Heart right ventricle (tissue), 16 donors: Measurements from ENCODE around the gene PROX2. TPM values are rescaled to one million over a fixed set of nuclear protein-coding genes. Genes with fewer than 3 reads are reported as not detected.

Source experiments
- ATAC-seq, 8 donors: fragments of 200-7000 bp; cut with Tn5 transposase; one replicate each; pipeline ENCODE4 v1.9.1; 2020; ENCODE audit warnings: mild to moderate bottlenecking in 8 of 8, moderate library complexity in 8 of 8, moderate number of reproducible peaks in 1 of 8
- DNase-seq, 2 donors: peaks; one replicate each; pipeline ENCODE4 v3.0.0-alpha.2; 2020
- H3K27ac ChIP-seq, 10 donors: fragments of 200-600 bp; sonication (generic) in 2 of 10; one replicate each; pipeline versions ENCODE4 v1.5.0 to v1.8.0; 2020 to 2022; ENCODE audit warnings: mild to moderate bottlenecking in 3 of 10
- H3K27me3 ChIP-seq, 7 donors: fragments of 200-600 bp; one replicate each; pipeline ENCODE4 v1.8.0; 2021 to 2022; ENCODE audit warnings: mild to moderate bottlenecking in 2 of 7
- H3K36me3 ChIP-seq, 9 donors: fragments of 200-600 bp; sonication (generic) in 1 of 9; one replicate each; pipeline versions ENCODE4 v1.5.0 to v1.8.0; 2020 to 2022; ENCODE audit warnings: mild to moderate bottlenecking in 2 of 9
- H3K4me1 ChIP-seq, 9 donors: fragments of 200-600 bp; sonication (generic) in 1 of 9; one replicate each; pipeline versions ENCODE4 v1.5.0 to v1.8.0; 2020 to 2022; ENCODE audit warnings: mild to moderate bottlenecking in 4 of 9
- H3K4me3 ChIP-seq, 10 donors: fragments of 200-600 bp; sonication (generic) in 2 of 10; one replicate each; pipeline versions ENCODE4 v1.5.0 to v1.8.0; 2020 to 2022; ENCODE audit warnings: mild to moderate bottlenecking in 7 of 10, moderate library complexity in 2 of 10
- H3K9me3 ChIP-seq, 11 donors: fragments of 200-600 bp in 10 of 11; sonication (generic) in 2 of 11; one replicate each; pipeline versions ENCODE4 v1.5.0 to v1.8.0; 2013 to 2022; ENCODE audit warnings: mild to moderate bottlenecking in 2 of 11, control low read depth in 1 of 11, moderate library complexity in 1 of 11
- WGBS, 2 donors: extraction: QIAGEN DNeasy Blood & Tissue Kit; methylation state at CpG; one replicate each; pipeline ENCODE4 v1.1.7; 2013; ENCODE audit warnings: inconsistent platforms in 1 of 2; 5-methylcytosine and 5-hydroxymethylcytosine counted together
- intact Hi-C, 10 donors: fragments of 100-400 bp; cut with DNase I; formaldehyde crosslinking; loops; one replicate each; pipeline versions ENCODE4 v1.11.1 to v1.14.2; 2022
- polyA plus RNA-seq, 2 donors: library from polyadenylated mRNA; stranded (reverse); fragments of 200-250 nt; gene quantifications; one replicate each; pipeline ENCODE4 v1.2.3, GENCODE V29; 2013
- total RNA-seq, 10 donors: library from RNA; stranded (reverse); fragmentation: NEBNext Ultra II Directional in 3 of 10; extraction: Animal tissue kit (Norgen Biotek cat#: 25700) in 3 of 10; gene quantifications; one replicate each; pipeline versions ENCODE4 v1.2.1 to v1.2.4, GENCODE V29; 2021 to 2023
- TF ChIP-seq, protein P1 (sequence below), 9 donors: fragments of 200-600 bp; sonication (generic) in 2 of 9; IDR thresholded peaks; one replicate each; pipeline versions ENCODE4 v1.5.0 to v1.8.0; 2021 to 2022; ENCODE audit warnings: antibody characterized with exemption in 9 of 9, mild to moderate bottlenecking in 5 of 9, moderate library complexity in 1 of 9
- donor health status: Arrhythmogenic right ventricular cardiomyopathy.
- donor health status: ischemic (EF 13 %, LVEDD 7.1; RV severe dilation, severe dysfunction).
- donor health status: healthy with polysubstance abuse.
- donor health status: DM: no; HTN: yes; CAD: no.
- donor health status: DM: no; HTN: no; CAD: no.
- donor health status: ischemic (EF 25% LVEDD 6.9; RV normal size, moderate dysfunction).
- donor health status: ischemic (EF 25% LVEDD 5.7; RV mildly dilated, moderate dysfunction).
- donor health status: healthy.
- donor health status: DM: yes; HTN: yes; CAD: no.
- donor health status: Ischemic cardiomyopathy.
- donor health status: ischemic (EF 35%, LVEDD 5.7; RV mildly dilated, moderate dysfunction).
- donor health status: nonischemic (EF 11% LVEDD 7.7; RV severe dilation, severe dysfunction).
- donor health status: DM: yes; HTN: yes; CAD: no.
- donor health status: PGD.
- donor health status: ischemic (EF 29% LVEDD 5.4; RV normal size, mild dysfunction).
- donor health status: nonischemic (EF 23%, LVEDD 6.1; RV moderate dilation, normal function).

PROX2 gene
- total and polyA plus RNA-seq, 12 donors, result not detected

DNA sequence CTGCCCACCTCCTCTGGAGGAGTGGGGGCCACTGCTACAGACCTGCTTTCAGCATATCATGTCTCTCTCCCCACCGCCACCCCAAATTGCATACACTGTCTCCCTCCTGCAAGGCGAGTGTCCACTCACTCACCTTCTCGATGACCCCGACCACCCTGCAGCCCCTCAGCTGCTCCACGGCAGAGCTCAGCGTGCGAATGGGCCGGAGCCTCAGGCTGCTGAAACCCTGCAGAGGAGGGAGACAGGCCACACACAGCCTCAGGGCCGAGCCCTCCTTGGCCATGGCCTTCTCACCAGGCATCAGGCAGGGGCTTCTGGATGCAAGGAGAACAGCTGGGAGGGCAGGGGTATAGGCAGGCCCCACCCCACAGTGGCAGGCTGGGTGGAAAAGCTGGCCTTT is 42.4 kb upstream of the PROX2 start:
- TF ChIP-seq, protein P1, sequence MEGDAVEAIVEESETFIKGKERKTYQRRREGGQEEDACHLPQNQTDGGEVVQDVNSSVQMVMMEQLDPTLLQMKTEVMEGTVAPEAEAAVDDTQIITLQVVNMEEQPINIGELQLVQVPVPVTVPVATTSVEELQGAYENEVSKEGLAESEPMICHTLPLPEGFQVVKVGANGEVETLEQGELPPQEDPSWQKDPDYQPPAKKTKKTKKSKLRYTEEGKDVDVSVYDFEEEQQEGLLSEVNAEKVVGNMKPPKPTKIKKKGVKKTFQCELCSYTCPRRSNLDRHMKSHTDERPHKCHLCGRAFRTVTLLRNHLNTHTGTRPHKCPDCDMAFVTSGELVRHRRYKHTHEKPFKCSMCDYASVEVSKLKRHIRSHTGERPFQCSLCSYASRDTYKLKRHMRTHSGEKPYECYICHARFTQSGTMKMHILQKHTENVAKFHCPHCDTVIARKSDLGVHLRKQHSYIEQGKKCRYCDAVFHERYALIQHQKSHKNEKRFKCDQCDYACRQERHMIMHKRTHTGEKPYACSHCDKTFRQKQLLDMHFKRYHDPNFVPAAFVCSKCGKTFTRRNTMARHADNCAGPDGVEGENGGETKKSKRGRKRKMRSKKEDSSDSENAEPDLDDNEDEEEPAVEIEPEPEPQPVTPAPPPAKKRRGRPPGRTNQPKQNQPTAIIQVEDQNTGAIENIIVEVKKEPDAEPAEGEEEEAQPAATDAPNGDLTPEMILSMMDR (IDR thresholded peaks at IDR 0.05), result no peak
- WGBS, 2 donors, result 94 to 97% methylated on average over 9 of the region's 9 CpGs
- H3K27ac ChIP-seq, result peak overlapping the region in 9 of 10 donors; percentile 73 to 90 (median 83)
- no peak for ATAC-seq
- peaks cover 25 to 69% (median 56%) of the 10 kb centered on the region in 9 donors for H3K4me1 ChIP-seq
- H3K36me3 ChIP-seq, result peaks cover 0 to 8% (median 0%) of the 10 kb centered on the region in 9 donors
- H3K9me3 ChIP-seq, result no peaks in the 10 kb centered on the region
- intact Hi-C loops, result loop anchor here in 4 of 10 donors (5.0 to 10.0 kb wide), 3 partner anchors 166 to 386 kb away; no protein-coding TSS in a partner anchor
- H3K4me3 ChIP-seq, result no peak overlapping the region
- peaks cover 0 to 11% (median 0%) of the 10 kb centered on the region in 7 donors for H3K27me3 ChIP-seq
- no peak for DNase-seq

DNA sequence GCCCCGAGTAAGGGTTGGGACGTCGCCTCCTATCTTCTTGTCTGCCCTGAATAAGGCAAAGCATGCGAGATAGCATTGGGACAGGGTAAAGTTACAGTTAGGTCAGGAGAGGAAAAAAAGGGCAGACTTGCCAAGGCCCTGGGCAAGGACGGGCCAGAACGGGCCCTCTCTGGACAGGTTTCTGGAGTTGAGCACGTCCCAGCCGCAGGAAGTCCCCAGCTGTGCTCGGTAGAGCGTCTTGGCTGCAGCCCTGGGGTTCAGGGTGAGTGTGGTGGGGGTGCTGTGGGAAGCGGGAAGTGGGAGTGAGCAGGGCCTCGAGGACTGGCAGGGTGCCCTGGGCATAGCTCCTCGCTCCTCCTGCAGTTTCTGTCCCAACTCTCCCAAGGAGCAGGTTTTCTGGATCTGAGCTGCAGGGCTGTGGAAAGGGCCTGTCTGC is 41.7 kb upstream of the PROX2 start:
- H3K4me3 ChIP-seq, result peak overlapping the region in 1 of 10 donors; percentile 13
- H3K27me3 ChIP-seq, result peaks cover 0 to 3% (median 0%) of the 10 kb centered on the region in 7 donors
- TF ChIP-seq, protein P1 (IDR thresholded peaks at IDR 0.05), result peak in 2 of 9 donors; percentile 10 to 12
- peaks cover 0 to 8% (median 0%) of the 10 kb centered on the region in 9 donors for H3K36me3 ChIP-seq
- intact Hi-C loops, result loop anchor here in 4 of 10 donors (5.0 to 10.0 kb wide), 3 partner anchors 167 to 387 kb away; no protein-coding TSS in a partner anchor
- H3K9me3 ChIP-seq, result no peaks in the 10 kb centered on the region
- peak; percentile 57 to 77 (median 64) for ATAC-seq
- 8 to 13% methylated on average over 13 of the region's 13 CpGs for WGBS, 2 donors
- peak overlapping the region; percentile 40 to 90 (median 82) for H3K27ac ChIP-seq
- DNase-seq, result peak; percentile 66 to 78
- peaks cover 25 to 63% (median 49%) of the 10 kb centered on the region in 9 donors for H3K4me1 ChIP-seq

DNA sequence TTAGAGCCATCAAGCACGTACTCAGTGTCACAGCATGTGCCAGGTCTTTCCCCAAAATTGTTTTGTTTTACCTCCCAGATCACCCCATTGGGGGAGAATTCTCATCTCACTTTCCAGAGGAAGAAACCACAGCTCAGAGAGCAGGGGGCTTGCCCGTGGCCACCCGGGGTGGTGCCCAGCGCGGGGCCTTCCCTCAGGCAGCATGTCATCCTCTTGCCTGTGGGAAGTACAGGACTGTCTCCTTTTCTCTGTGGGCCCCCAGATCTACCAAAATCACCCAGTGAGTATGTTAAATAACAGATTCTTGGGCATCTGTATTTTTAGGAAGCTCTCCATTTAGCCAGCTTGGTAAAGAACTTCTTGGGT is 41.2 kb upstream of the PROX2 start:
- Histone ChIP-seq H3K27me3 (no peaks in the 10 kb centered on the region), H3K36me3 (peaks cover 0 to 8% (median 0%) of the 10 kb centered on the region in 9 donors), H3K4me3 (no peak overlapping the region), H3K9me3 (no peaks in the 10 kb centered on the region), H3K27ac (peak overlapping the region; percentile 40 to 90 (median 82)), H3K4me1 (peaks cover 25 to 58% (median 45%) of the 10 kb centered on the region in 9 donors)
- DNase-seq (no peak), ATAC-seq (peak in 5 of 8 donors; percentile 4 to 18 (median 10))
- intact Hi-C loops, result loop anchor here in 4 of 10 donors (5.0 to 10.0 kb wide), 3 partner anchors 168 to 388 kb away; no protein-coding TSS in a partner anchor
- 82 to 83% methylated on average over 5 of the region's 5 CpGs for WGBS, 2 donors
- TF ChIP-seq, protein P1 (IDR thresholded peaks at IDR 0.05), result no peak

DNA sequence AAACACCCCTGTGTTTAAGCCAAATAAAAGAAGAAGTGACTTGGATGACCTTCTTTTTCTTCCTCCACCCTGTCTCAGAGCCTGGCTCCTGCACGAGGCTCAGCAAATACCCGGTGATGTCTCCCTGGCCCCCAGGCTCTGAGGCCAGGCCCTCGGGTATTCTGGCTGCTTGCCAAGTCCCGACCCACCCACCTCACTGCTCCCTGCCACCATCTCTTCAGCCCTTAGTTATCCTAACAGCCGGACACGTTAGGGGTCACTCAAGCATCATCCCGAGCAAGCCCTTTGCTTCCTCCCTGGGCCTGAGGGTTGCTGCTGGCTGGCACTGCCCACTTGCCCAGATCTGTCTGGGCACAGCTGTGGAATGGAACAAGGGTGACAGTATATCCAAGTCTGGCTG is 39.9 kb upstream of the PROX2 start:
- Histone ChIP-seq H3K9me3 (no peaks in the 10 kb centered on the region), H3K36me3 (peaks cover 0 to 10% (median 0%) of the 10 kb centered on the region in 9 donors), H3K27ac (peak overlapping the region in 8 of 10 donors; percentile 73 to 90 (median 82)), H3K4me1 (peaks cover 25 to 57% (median 45%) of the 10 kb centered on the region in 9 donors), H3K4me3 (no peak overlapping the region), H3K27me3 (no peaks in the 10 kb centered on the region)
- TF ChIP-seq, protein P1 (IDR thresholded peaks at IDR 0.05), result no peak
- ATAC-seq, result no peak
- intact Hi-C loops, result loop anchor here in 6 of 10 donors (2.0 to 10.0 kb wide), 5 partner anchors 31 to 389 kb away; no protein-coding TSS in a partner anchor
- 52 to 57% methylated on average over 7 of the region's 7 CpGs for WGBS, 2 donors
- no peak for DNase-seq
